CD4-positive, alpha-beta T cell (primary cell): ENCODE measurements around the gene AP1M2. TPM values are rescaled to one million over a fixed set of nuclear protein-coding genes. Genes with fewer than 3 reads are reported as not detected.
A peak's percentile ranks its signal among the peaks of the same experiment; 100 is the strongest.

ENCODE experiments used
- ATAC-seq: fragments of 200-7000 bp; cut with Tn5 transposase; one replicate; pipeline ENCODE4 v1.10.0; 2022; ENCODE audit warnings: mild to moderate bottlenecking; ENCODE audit not compliant: poor library complexity
- CTCF ChIA-PET: fragments of 350-600 bp; sonication (Branson Sonifier 250); formaldehyde crosslinking; loops from one replicate; lab custom pipeline; 2021; ENCODE audit warnings: antibody characterized with exemption, inconsistent platforms; lab: Charles Lee
- POLR2A ChIA-PET: fragments of 350-600 bp; sonication (Branson Sonifier 250); formaldehyde crosslinking; loops from one replicate; lab custom pipeline; 2021; ENCODE audit warnings: antibody characterized with exemption, inconsistent platforms; lab: Charles Lee
- DNase-seq, 14 experiments: peaks; one replicate each; pipeline ENCODE4 v3.0.0-alpha.2; 2013 to 2020; ENCODE audit warnings: mixed read lengths in 2 of 14
- H3K27ac ChIP-seq, 2 donors: one replicate each; pipeline versions ENCODE4 v1.5.1 to v1.7.0; 2013; ENCODE audit warnings: low read length in 2 of 2, low read depth in 1 of 2, mild to moderate bottlenecking in 1 of 2
- H3K27me3 ChIP-seq, 2 experiments: 1 replicate in 1 of 2; 2 replicates in 1 of 2; pipeline versions ENCODE4 v1.6.1 to v1.7.0; 2013; ENCODE audit warnings: low read length in 2 of 2, control low read depth in 1 of 2, mild to moderate bottlenecking in 1 of 2, moderate library complexity in 1 of 2; ENCODE audit not compliant: insufficient read depth in 2 of 2, control insufficient read depth in 1 of 2
- H3K36me3 ChIP-seq: one replicate; pipeline ENCODE4 v1.6.1; 2013; ENCODE audit warnings: low read length, control low read depth; ENCODE audit not compliant: insufficient read depth
- H3K4me1 ChIP-seq: one replicate; pipeline ENCODE4 v1.6.1; 2013; ENCODE audit warnings: low read length, control low read depth; ENCODE audit not compliant: insufficient read depth
- H3K4me3 ChIP-seq: one replicate; pipeline ENCODE4 v1.5.1; 2013; ENCODE audit warnings: mild to moderate bottlenecking, low read length, moderate library complexity
- H3K9me3 ChIP-seq, 2 experiments: 1 replicate in 1 of 2; 2 replicates in 1 of 2; pipeline versions ENCODE4 v1.6.1 to v1.7.0; 2013; ENCODE audit warnings: low read length in 2 of 2, mild to moderate bottlenecking in 2 of 2, control low read depth in 1 of 2, moderate library complexity in 1 of 2; ENCODE audit not compliant: control insufficient read depth in 1 of 2, insufficient read depth in 1 of 2
- H3K27ac Mint-ChIP-seq: one replicate; pipeline ENCODE4 v1.8.0; 2020; ENCODE audit warnings: mixed read lengths
- H3K27me3 Mint-ChIP-seq: one replicate; pipeline ENCODE4 v1.8.0; 2021; ENCODE audit warnings: mixed read lengths
- H3K36me3 Mint-ChIP-seq: one replicate; pipeline ENCODE4 v1.8.0; 2021; ENCODE audit warnings: low read depth, mixed read lengths
- H3K4me1 Mint-ChIP-seq: one replicate; pipeline ENCODE4 v1.8.0; 2021; ENCODE audit warnings: low read depth, mixed read lengths
- H3K4me3 Mint-ChIP-seq: one replicate; pipeline ENCODE4 v1.8.0; 2020; ENCODE audit warnings: mild to moderate bottlenecking, mixed read lengths
- H3K9me3 Mint-ChIP-seq: one replicate; pipeline ENCODE4 v1.8.0; 2020; ENCODE audit warnings: mixed read lengths
- CTCF ChIP-seq: fragments of 200-600 bp; IDR thresholded peaks from one replicate; pipeline ENCODE4 v1.8.0; 2022; ENCODE audit warnings: antibody characterized with exemption, mild to moderate bottlenecking
- intact Hi-C, 2 experiments: fragments of 100-400 bp; cut with DNase I in 1 of 2; cut with micrococcal nuclease in 1 of 2; formaldehyde crosslinking; loops; one replicate each; pipeline versions ENCODE4 v1.15.1 to v1.9.0; 2023 to 2025; cut with DNase I, micrococcal nuclease
- total RNA-seq, 174 experiments: library from RNA in 2 of 174; stranded (reverse) in 2 of 174; gene quantifications; one replicate each; pipeline ENCODE4 v1.2.3 and lab custom pipeline; 2021 to 2026

Gene AP1M2
- total RNA-seq, 2 experiments from 2014 or later: 0.77 TPM; not detected in 1

GRCh38 chr19:10580979-10581631 is 6.0 kb downstream of the AP1M2 start:
- TF ChIP-seq CTCF: peak; percentile 99
- DNase-seq (peak; percentile 81 to 95 (median 89)), ATAC-seq (peak; percentile 97)
- H3K27me3 Mint-ChIP-seq: no peaks in the 10 kb centered on the region
- POLR2A ChIA-PET: interaction anchor here (0.7 to 3.0 kb wide), 11 partner anchors 12 to 120 kb away, joined by 3 to 36 read pairs (median 4); partner anchors contain the start of gene QTRT1
- H3K27ac Mint-ChIP-seq: no peak overlapping the region
- Histone ChIP-seq H3K36me3 (no peaks in the 10 kb centered on the region), H3K27me3 (no peaks in the 10 kb centered on the region), H3K9me3 (no peaks in the 10 kb centered on the region), H3K4me1 (peaks cover 18% of the 10 kb centered on the region), H3K27ac (no peak overlapping the region), H3K4me3 (no peak overlapping the region)
- peaks cover 25% of the 10 kb centered on the region for H3K4me1 Mint-ChIP-seq
- CTCF ChIA-PET: interaction anchor here (0.6 to 4.1 kb wide), 28 partner anchors 8 to 995 kb away, joined by 3 to 132 read pairs (median 5); partner anchors contain the start of genes DNM2 and QTRT1
- no peaks in the 10 kb centered on the region for H3K36me3 Mint-ChIP-seq
- no peak overlapping the region for H3K4me3 Mint-ChIP-seq
- H3K9me3 Mint-ChIP-seq: no peaks in the 10 kb centered on the region
- intact Hi-C loops: loop anchor here (1.0 to 2.0 kb wide), 4 partner anchors 22 to 118 kb away; no protein-coding TSS in a partner anchor

- peaks cover 9% of the 10 kb centered on the region for H3K4me1 ChIP-seq
- Mint-ChIP-seq H3K4me1 (peaks cover 7% of the 10 kb centered on the region), H3K27ac (no peak overlapping the region), H3K4me3 (no peak overlapping the region), H3K36me3 (no peaks in the 10 kb centered on the region), H3K9me3 (no peaks in the 10 kb centered on the region), H3K27me3 (no peaks in the 10 kb centered on the region)
- no peak overlapping the region for H3K4me3 ChIP-seq
- POLR2A ChIA-PET: no interaction called here
- H3K27me3 ChIP-seq: no peaks in the 10 kb centered on the region
- DNase-seq (no peak), ATAC-seq (no peak)
- no peak overlapping the region for H3K27ac ChIP-seq
- H3K36me3 ChIP-seq: no peaks in the 10 kb centered on the region
- no peaks in the 10 kb centered on the region for H3K9me3 ChIP-seq
- intact Hi-C loops: no loop called here
- no peak for TF ChIP-seq CTCF
- CTCF ChIA-PET: no interaction called here
These were observed 9.2 kb downstream of the AP1M2 start for GRCh38 chr19:10577951-10578350.

- no peak overlapping the region for H3K4me3 Mint-ChIP-seq
- POLR2A ChIA-PET: interaction anchor here (0.6 kb wide), 1 partner anchor 22 kb away, joined by 3 read pairs; no protein-coding TSS in a partner anchor
These were observed 11.9 kb downstream of the AP1M2 start for GRCh38 chr19:10575011-10575716.

More at GRCh38 chr19:10575011-10575716, 11.9 kb downstream of the AP1M2 start:
- H3K4me1 Mint-ChIP-seq: peaks cover 11% of the 10 kb centered on the region
- CTCF ChIA-PET: interaction anchor here (1.3 to 1.4 kb wide), 2 partner anchors 34 to 69 kb away, joined by 3 to 5 read pairs; no protein-coding TSS in a partner anchor
- no peaks in the 10 kb centered on the region for H3K9me3 ChIP-seq
- no peaks in the 10 kb centered on the region for H3K27me3 ChIP-seq
- DNase-seq: no peak
- no peak for TF ChIP-seq CTCF
- no peaks in the 10 kb centered on the region for H3K36me3 ChIP-seq
- H3K9me3 Mint-ChIP-seq: no peaks in the 10 kb centered on the region
- H3K4me1 ChIP-seq: peaks cover 9% of the 10 kb centered on the region
- no peak for ATAC-seq
- no peak overlapping the region for H3K27ac ChIP-seq
- no peaks in the 10 kb centered on the region for H3K36me3 Mint-ChIP-seq
- no peaks in the 10 kb centered on the region for H3K27me3 Mint-ChIP-seq
- no peak overlapping the region for H3K27ac Mint-ChIP-seq
- H3K4me3 ChIP-seq: no peak overlapping the region
- intact Hi-C loops: no loop called here
